ENCODE measurements around the gene NELFE. TPM values are rescaled to one million over a fixed set of nuclear protein-coding genes. Genes with fewer than 3 reads are reported as not detected.
"Not testable (repeated sequence)": the region's sequence is repeated elsewhere in the genome, so short reads cannot be mapped to it uniquely, and the experiment has no call there.

The NELFE gene
- total RNA-seq, 2 donors from 2014 or later = 88.9 to 94.0 TPM

DNA sequence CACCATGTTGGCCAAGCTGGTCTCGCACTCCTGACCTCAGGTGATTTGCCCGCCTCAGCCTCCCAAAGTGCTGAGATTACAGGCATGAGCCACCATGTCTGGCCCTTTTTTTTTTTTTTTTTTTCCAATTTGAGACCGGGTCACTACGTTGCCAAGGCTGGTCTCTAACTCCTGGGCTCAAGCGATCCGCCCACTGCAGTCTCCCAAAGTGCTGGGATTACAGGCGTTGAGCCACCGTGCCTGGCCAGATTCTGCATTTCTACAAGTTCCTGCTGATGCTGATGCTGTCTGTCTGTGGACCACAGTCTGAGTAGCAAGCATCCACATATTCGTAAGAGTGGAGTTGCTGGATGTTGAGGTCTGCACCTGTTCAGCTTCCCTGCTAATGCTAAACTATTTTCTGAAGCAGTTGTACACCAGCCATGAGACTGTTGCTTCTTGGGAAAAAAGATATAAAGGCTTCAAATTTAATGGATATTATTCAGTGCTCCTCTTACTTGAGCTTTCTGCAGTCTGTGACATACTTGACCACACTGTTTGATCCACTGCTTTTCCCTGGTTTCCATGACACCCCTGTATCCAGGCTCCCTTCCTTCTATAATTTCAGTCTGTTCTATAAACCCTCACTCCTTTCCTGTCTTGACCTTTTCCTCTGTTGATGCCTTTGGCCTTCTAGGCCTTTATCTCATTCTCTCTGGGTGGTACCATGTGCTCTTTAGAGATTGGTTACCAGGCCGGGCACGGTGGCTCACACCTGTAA lies 46.8 kb downstream of the NELFE start:
- intact Hi-C loops (cut with DNase I) = no loop called here
- no peak overlapping the region for H3K27ac ChIP-seq
- DNase-seq (ENCODE audit: low spot score) = no peak

DNA sequence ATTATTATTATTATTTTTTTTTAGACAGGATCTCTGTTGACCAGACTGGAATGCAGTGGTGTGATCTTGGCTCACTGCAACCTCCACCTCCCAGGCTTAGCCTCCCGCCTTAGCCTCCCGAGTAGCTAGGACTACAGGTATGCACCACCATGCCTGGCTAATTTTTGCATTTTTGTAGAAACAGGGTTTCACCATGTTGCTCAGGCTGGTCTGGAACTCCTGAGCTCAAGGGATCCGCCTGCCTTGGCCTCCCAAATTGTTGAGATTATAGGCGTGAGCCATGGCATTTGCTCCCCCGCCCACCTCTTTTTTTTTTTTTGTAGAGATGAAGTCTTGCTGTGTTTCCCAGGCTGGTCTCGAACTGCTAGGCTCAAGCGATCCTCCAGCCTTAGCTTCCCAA lies 49.5 kb downstream of the NELFE start:
- intact Hi-C loops (cut with DNase I) = loop anchor here (10.0 kb wide), 1 partner anchor 246 kb away; the partner anchor contains the start of genes PPT2 and PRRT1
- not testable (repeated sequence) for H3K4me3 ChIP-seq; H3K9me3 ChIP-seq; DNase-seq (ENCODE audit: low spot score); H3K27ac ChIP-seq; H3K4me1 ChIP-seq (replicated peaks); H3K36me3 ChIP-seq; H3K27me3 ChIP-seq (replicated peaks; ENCODE audit: insufficient read depth)
- 83% methylated on average over 7 of the region's 7 CpGs for WGBS

More for the DNA sequence above, 46.8 kb downstream of the NELFE start:
- Histone ChIP-seq H3K4me1 (replicated peaks) (no peaks in the 10 kb centered on the region), H3K36me3 (no peaks in the 10 kb centered on the region), H3K4me3 (no peak overlapping the region), H3K27me3 (replicated peaks; ENCODE audit: insufficient read depth) (no peaks in the 10 kb centered on the region), H3K9me3 (no peaks in the 10 kb centered on the region)
- 77% methylated on average over 11 of the region's 11 CpGs for WGBS
- TF ChIP-seq, protein P1, sequence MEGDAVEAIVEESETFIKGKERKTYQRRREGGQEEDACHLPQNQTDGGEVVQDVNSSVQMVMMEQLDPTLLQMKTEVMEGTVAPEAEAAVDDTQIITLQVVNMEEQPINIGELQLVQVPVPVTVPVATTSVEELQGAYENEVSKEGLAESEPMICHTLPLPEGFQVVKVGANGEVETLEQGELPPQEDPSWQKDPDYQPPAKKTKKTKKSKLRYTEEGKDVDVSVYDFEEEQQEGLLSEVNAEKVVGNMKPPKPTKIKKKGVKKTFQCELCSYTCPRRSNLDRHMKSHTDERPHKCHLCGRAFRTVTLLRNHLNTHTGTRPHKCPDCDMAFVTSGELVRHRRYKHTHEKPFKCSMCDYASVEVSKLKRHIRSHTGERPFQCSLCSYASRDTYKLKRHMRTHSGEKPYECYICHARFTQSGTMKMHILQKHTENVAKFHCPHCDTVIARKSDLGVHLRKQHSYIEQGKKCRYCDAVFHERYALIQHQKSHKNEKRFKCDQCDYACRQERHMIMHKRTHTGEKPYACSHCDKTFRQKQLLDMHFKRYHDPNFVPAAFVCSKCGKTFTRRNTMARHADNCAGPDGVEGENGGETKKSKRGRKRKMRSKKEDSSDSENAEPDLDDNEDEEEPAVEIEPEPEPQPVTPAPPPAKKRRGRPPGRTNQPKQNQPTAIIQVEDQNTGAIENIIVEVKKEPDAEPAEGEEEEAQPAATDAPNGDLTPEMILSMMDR (IDR thresholded peaks at IDR 0.05) = no peak
- TF ChIP-seq POLR2A (IDR thresholded peaks at IDR 0.05) = no peak
- no peak for TF ChIP-seq POLR2AphosphoS5 (IDR thresholded peaks at IDR 0.05)

DNA sequence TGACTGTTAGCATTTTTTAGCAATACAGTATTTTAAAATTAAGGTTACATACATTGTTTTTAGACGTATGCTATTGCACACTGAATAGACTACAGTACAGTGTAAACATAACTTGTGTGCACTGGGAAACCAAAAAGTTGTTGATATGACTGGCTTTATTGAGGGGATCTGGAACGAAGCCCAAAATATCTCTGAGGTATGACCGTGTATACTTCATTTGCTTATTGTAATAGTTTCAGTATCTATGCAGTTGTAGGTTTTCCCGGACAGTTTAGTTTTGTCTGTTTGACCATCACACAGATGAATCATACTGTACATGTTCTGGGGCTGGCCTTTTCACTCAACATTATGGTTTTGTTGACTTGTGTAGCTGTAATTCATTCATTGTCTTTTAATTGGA lies 50.0 kb downstream of the NELFE start:
- no peak for DNase-seq (ENCODE audit: low spot score)
- TF ChIP-seq, protein P1 (IDR thresholded peaks at IDR 0.05) = no peak
- no peak for TF ChIP-seq POLR2A (IDR thresholded peaks at IDR 0.05)
- Histone ChIP-seq H3K4me3 (no peak overlapping the region), H3K27me3 (replicated peaks; ENCODE audit: insufficient read depth) (no peaks in the 10 kb centered on the region), H3K9me3 (no peaks in the 10 kb centered on the region), H3K27ac (no peak overlapping the region), H3K36me3 (no peaks in the 10 kb centered on the region), H3K4me1 (replicated peaks) (no peaks in the 10 kb centered on the region)
- 26% methylated on average over 4 of the region's 4 CpGs for WGBS
- intact Hi-C loops (cut with DNase I) = loop anchor here (10.0 kb wide), 1 partner anchor 246 kb away; the partner anchor contains the start of genes PPT2 and PRRT1

DNA sequence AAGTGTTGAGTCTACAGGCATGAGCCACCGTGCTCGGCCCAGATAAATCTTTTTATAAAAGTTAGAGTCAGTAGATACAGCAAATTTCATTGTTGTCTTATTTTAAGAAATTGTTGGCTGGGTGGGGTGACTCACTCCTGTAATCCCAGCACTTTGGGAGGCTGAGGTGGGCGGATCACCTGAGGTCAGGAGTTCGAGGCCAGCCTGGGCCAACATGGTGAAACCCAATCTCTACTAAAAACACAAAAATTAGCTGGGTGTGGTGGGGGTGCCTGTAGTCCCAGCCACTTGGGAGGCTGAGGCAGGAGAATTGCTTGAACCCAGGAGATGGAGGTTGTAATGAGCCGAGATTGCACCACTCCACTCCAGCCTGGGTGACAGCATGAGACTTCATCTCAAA lies 50.5 kb downstream of the NELFE start:
- DNase-seq (ENCODE audit: low spot score); H3K27ac ChIP-seq: not testable (repeated sequence)

DNA sequence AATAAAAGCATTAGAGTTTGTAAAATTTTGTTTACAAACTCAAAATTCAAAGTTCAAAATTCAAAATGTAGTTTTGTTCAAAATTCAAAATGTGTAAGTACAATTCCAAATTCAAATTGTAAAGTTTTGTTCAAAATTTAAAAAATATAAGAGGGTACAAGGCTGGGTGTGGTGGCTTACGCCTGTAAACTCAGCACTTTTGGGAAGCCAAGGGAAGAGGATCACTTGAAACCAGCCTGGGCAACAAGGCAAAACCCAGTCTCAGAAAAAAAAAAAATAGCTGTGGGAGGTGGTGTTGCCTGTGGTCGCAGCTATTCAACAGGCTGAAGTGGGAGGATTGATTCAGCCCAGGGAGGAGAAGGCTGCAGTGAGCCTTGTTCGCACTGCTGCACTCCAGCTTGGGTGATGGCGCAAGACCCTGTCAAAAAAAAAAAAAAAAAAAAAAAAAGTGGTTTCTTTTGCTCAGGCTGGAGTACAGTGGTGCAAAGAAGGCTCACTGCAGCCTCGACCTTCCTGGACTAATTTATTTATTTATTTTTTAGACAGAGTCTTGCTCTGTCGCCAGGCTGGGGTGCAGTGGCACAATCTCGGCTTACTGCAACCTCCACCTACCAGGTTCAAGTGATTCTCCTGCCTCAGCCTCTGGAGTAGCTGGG lies 51.5 kb downstream of the NELFE start:
- Histone ChIP-seq H3K27ac (no peak overlapping the region), H3K9me3 (no peaks in the 10 kb centered on the region), H3K4me3 (no peak overlapping the region), H3K4me1 (replicated peaks) (peaks cover 5% of the 10 kb centered on the region), H3K36me3 (no peaks in the 10 kb centered on the region), H3K27me3 (replicated peaks; ENCODE audit: insufficient read depth) (no peaks in the 10 kb centered on the region)
- no peak for DNase-seq (ENCODE audit: low spot score)
- intact Hi-C loops (cut with DNase I) = loop anchor here (10.0 kb wide), 1 partner anchor 248 kb away; the partner anchor contains the start of genes PPT2 and PRRT1
- no peak for TF ChIP-seq POLR2AphosphoS5 (IDR thresholded peaks at IDR 0.05)
- TF ChIP-seq, protein P1 (IDR thresholded peaks at IDR 0.05) = no peak
- TF ChIP-seq POLR2A (IDR thresholded peaks at IDR 0.05) = no peak
- whole genome bisulfite sequencing = 65% methylated on average over 7 of the region's 7 CpGs

More for the DNA sequence above, 50.5 kb downstream of the NELFE start:
- 92% methylated on average over 5 of the region's 5 CpGs for WGBS
- H3K4me3 ChIP-seq; H3K27me3 ChIP-seq (replicated peaks; ENCODE audit: insufficient read depth); H3K4me1 ChIP-seq (replicated peaks); H3K36me3 ChIP-seq; H3K9me3 ChIP-seq: not testable (repeated sequence)
- intact Hi-C loops (cut with DNase I) = loop anchor here (10.0 kb wide), 1 partner anchor 247 kb away; the partner anchor contains the start of genes PPT2 and PRRT1

DNA sequence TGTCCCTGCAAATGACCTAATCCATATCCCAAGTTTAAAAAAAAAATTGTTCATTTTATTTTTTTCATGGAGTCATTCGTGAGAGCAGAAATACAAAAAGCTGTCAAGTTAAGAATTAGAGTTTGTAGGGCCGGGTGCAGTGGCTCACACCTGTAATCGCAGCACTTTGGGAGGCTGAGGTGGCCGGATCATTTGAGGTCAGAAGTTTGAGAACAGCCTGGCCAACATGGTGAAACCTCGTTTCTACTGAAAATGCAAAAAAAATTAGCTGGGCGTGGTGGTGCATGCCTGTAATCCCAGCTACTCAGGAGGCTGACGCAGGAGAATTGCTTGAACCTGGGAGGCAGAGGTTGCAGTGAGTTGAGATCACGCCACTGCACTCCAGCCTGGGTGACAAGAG lies 52.0 kb downstream of the NELFE start:
- 78% methylated on average over 8 of the region's 8 CpGs for WGBS
- intact Hi-C loops (cut with DNase I) = loop anchor here (10.0 kb wide), 1 partner anchor 248 kb away; the partner anchor contains the start of genes PPT2 and PRRT1
- not testable (repeated sequence) for H3K9me3 ChIP-seq; H3K4me3 ChIP-seq; DNase-seq (ENCODE audit: low spot score); H3K27me3 ChIP-seq (replicated peaks; ENCODE audit: insufficient read depth); H3K4me1 ChIP-seq (replicated peaks); H3K27ac ChIP-seq; H3K36me3 ChIP-seq
